Upper lobe of left lung (tissue), 6 donors: ENCODE data around the gene DGKB. TPM values are rescaled to one million over a fixed set of nuclear protein-coding genes. Genes with fewer than 3 reads are reported as not detected.

Experiments used
- ATAC-seq, 2 donors: fragments of 200-7000 bp; cut with Tn5 transposase; one replicate each; pipeline ENCODE4 v1.9.1; 2022; ENCODE audit warnings: mild to moderate bottlenecking in 2 of 2, moderate library complexity in 2 of 2; ENCODE audit not compliant: low FRiP score in 2 of 2
- DNase-seq, 2 donors: peaks; one replicate each; pipeline ENCODE4 v3.0.0-alpha.2; 2019 to 2020
- H3K27ac ChIP-seq, 4 donors: fragments of 200-600 bp; sonication (generic); one replicate each; pipeline ENCODE4 v1.5.1; 2016 to 2019
- H3K27me3 ChIP-seq, 4 donors: fragments of 200-600 bp; sonication (generic); one replicate each; pipeline ENCODE4 v1.5.1; 2017 to 2019
- H3K36me3 ChIP-seq, 4 donors: fragments of 200-600 bp; sonication (generic); one replicate each; pipeline ENCODE4 v1.5.1; 2016 to 2019
- H3K4me1 ChIP-seq, 4 donors: fragments of 200-600 bp; sonication (generic); one replicate each; pipeline ENCODE4 v1.5.1; 2018 to 2019
- H3K4me3 ChIP-seq, 4 donors: fragments of 200-600 bp; sonication (generic); one replicate each; pipeline ENCODE4 v1.5.1; 2017 to 2019; ENCODE audit warnings: mild to moderate bottlenecking in 2 of 4, moderate library complexity in 1 of 4
- H3K9me3 ChIP-seq, 4 donors: fragments of 200-600 bp; sonication (generic); one replicate each; pipeline ENCODE4 v1.5.1; 2018 to 2019
- EP300 ChIP-seq, 4 donors: sonication (generic); formaldehyde crosslinking; IDR thresholded peaks; one replicate each; pipeline ENCODE4 v1.5.1; 2017; ENCODE audit warnings: antibody characterized with exemption in 4 of 4, control low read depth in 2 of 4
- POLR2A ChIP-seq, 4 donors: fragments of 450-650 bp; IDR thresholded peaks; one replicate each; pipeline ENCODE4 v1.5.1; 2016 to 2017; ENCODE audit warnings: antibody characterized with exemption in 4 of 4, mild to moderate bottlenecking in 2 of 4
- POLR2AphosphoS5 ChIP-seq, 2 donors: sonication (generic); formaldehyde crosslinking; IDR thresholded peaks; one replicate each; pipeline ENCODE4 v1.5.1; 2017; ENCODE audit warnings: antibody characterized with exemption in 2 of 2
- WGBS, 2 donors: methylation state at CpG; one replicate each; pipeline ENCODE4 v1.1.5; 2017 to 2018; 5-methylcytosine and 5-hydroxymethylcytosine counted together
- total RNA-seq, 6 donors: library from RNA; depleted of rRNA in 4 of 6; stranded (reverse); fragments of >200 nt in 4 of 6; gene quantifications; one replicate each; pipeline versions ENCODE4 v1.1.0 to v1.2.1, GENCODE V29; 2016 to 2021
- TF ChIP-seq, protein P1 (sequence below), 6 experiments: fragments of 450-650 bp in 4 of 6; fragments of 200-600 bp in 2 of 6; sonication (generic) in 2 of 6; IDR thresholded peaks; one replicate each; pipeline ENCODE4 v1.5.1; 2016 to 2019; ENCODE audit warnings: antibody characterized with exemption in 6 of 6
- donor health status: DM: no; HTN: no; CAD: no; lungs with moderate emphysema.
- donor health status: DM: no; HTN: yes; CAD: no; lungs with severe emphysema.

Gene DGKB
- total RNA-seq, 6 donors from 2014 or later: 0.09 to 0.30 (median 0.30) TPM; not detected in 3

DNA sequence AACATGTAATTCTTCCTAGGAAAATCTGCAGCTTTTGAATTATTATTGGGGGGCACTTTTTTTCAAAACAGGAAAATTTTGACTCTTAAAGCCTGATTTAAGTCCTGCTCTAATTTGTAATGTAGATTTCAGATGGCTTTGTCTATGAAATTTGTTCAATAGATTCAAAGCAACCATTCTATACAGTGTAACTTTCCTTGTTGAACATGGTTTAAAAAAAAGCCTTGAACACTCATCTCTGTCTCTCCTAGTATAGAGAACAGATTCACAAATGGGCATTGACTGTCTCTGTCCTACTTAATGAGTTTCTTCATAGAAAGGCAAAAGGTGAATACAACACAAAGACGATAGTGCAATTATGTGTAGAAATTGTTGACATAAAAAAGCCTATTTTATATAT lies 643.7 kb downstream of the DGKB start:
- 86 to 88% methylated on average over 1 of the region's 1 CpG for WGBS, 2 donors
- no peak overlapping the region for H3K4me3 ChIP-seq
- H3K27me3 ChIP-seq: no peaks in the 10 kb centered on the region
- DNase-seq (no peak), ATAC-seq (no peak)
- TF ChIP-seq POLR2A (IDR thresholded peaks at IDR 0.05): no peak
- TF ChIP-seq, protein P1, sequence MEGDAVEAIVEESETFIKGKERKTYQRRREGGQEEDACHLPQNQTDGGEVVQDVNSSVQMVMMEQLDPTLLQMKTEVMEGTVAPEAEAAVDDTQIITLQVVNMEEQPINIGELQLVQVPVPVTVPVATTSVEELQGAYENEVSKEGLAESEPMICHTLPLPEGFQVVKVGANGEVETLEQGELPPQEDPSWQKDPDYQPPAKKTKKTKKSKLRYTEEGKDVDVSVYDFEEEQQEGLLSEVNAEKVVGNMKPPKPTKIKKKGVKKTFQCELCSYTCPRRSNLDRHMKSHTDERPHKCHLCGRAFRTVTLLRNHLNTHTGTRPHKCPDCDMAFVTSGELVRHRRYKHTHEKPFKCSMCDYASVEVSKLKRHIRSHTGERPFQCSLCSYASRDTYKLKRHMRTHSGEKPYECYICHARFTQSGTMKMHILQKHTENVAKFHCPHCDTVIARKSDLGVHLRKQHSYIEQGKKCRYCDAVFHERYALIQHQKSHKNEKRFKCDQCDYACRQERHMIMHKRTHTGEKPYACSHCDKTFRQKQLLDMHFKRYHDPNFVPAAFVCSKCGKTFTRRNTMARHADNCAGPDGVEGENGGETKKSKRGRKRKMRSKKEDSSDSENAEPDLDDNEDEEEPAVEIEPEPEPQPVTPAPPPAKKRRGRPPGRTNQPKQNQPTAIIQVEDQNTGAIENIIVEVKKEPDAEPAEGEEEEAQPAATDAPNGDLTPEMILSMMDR (IDR thresholded peaks at IDR 0.05): no peak
- TF ChIP-seq EP300 (IDR thresholded peaks at IDR 0.05): no peak
- no peak for TF ChIP-seq POLR2AphosphoS5 (IDR thresholded peaks at IDR 0.05)
- H3K27ac ChIP-seq: no peak overlapping the region
- H3K9me3 ChIP-seq: no peaks in the 10 kb centered on the region
- H3K4me1 ChIP-seq: no peaks in the 10 kb centered on the region
- H3K36me3 ChIP-seq: no peaks in the 10 kb centered on the region

DNA sequence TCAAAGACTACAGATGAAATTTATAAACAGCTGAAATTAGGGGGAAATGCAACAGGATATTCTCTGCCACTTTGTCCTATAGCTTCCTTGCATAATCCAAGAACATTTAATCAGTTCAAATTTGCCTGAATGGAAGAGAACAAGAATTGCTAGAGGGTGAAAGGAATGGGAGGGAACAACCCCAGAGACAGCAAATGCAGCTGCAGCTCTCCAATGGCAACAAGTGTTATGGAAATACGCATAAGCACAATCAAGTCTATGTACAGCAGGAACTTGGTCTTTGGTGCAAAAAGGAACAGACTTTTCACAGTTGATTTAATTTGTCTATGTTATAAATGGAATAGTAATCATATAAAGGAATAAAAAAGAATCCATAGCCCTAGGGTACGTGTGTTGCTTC lies 644.1 kb downstream of the DGKB start:
- Histone ChIP-seq H3K36me3 (no peaks in the 10 kb centered on the region), H3K4me3 (no peak overlapping the region), H3K4me1 (no peaks in the 10 kb centered on the region), H3K9me3 (no peaks in the 10 kb centered on the region), H3K27me3 (no peaks in the 10 kb centered on the region), H3K27ac (no peak overlapping the region)
- ATAC-seq: no peak
- DNase-seq: no peak
- 93 to 96% methylated on average over 2 of the region's 2 CpGs for WGBS, 2 donors
- no peak for TF ChIP-seq EP300 (IDR thresholded peaks at IDR 0.05)
- TF ChIP-seq POLR2AphosphoS5 (IDR thresholded peaks at IDR 0.05): no peak
- no peak for TF ChIP-seq POLR2A (IDR thresholded peaks at IDR 0.05)
- TF ChIP-seq, protein P1 (IDR thresholded peaks at IDR 0.05): no peak

DNA sequence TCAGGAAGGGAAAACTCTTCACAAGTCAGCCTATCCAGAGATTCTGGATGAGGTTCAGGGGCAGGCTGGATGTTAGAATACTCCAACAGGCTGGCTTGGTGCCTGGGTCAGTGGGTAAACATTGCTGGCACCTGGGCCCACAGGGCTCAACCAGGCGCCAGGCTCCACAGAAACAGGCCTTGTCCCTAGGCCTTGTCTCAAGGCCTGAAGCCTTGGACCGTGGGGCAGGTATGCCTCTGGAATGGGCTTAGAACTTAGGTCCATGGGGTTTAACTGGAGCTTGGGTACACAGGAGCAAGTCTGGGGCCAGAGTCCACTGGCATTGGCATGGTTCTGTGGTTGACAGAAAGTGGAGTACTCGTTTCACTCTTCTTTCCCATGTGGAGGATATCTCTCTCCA lies 650.1 kb downstream of the DGKB start:
- no peaks in the 10 kb centered on the region for H3K4me1 ChIP-seq
- 60 to 98% methylated on average over 3 of the region's 3 CpGs for WGBS, 2 donors
- no peaks in the 10 kb centered on the region for H3K36me3 ChIP-seq
- H3K27me3 ChIP-seq: no peaks in the 10 kb centered on the region
- no peak overlapping the region for H3K27ac ChIP-seq
- ATAC-seq (no peak), DNase-seq (no peak)
- no peak overlapping the region for H3K4me3 ChIP-seq
- no peaks in the 10 kb centered on the region for H3K9me3 ChIP-seq
- no peak for TF ChIP-seq EP300 (IDR thresholded peaks at IDR 0.05)
- TF ChIP-seq, protein P1 (IDR thresholded peaks at IDR 0.05): no peak
- no peak for TF ChIP-seq POLR2A (IDR thresholded peaks at IDR 0.05)
- TF ChIP-seq POLR2AphosphoS5 (IDR thresholded peaks at IDR 0.05): no peak

DNA sequence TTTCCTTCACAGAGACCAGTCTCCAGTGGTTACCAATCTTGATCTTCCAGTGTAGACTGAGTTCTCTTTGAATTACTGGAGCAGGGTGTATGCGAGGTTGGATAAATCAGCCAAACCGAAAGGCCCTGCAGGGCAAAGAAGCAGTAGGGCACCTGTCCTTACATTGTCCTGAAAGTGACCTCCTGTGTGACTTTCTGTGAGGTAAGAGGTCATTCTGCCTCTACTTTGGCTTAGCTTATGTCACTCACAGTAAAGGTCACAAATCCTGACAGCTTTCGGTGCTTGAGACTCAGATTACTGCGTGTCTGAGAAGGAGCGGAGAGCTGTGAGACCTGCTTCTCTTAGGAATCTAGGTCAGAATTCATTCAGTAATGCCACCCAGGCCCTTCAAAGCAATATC lies 660.4 kb downstream of the DGKB start:
- Histone ChIP-seq H3K4me3 (no peak overlapping the region), H3K36me3 (no peaks in the 10 kb centered on the region), H3K27ac (no peak overlapping the region), H3K27me3 (no peaks in the 10 kb centered on the region), H3K4me1 (no peaks in the 10 kb centered on the region), H3K9me3 (no peaks in the 10 kb centered on the region)
- WGBS, 2 donors: 76 to 87% methylated on average over 5 of the region's 5 CpGs
- no peak for ATAC-seq
- no peak for DNase-seq
- TF ChIP-seq EP300 (IDR thresholded peaks at IDR 0.05) (no peak), POLR2A (IDR thresholded peaks at IDR 0.05) (no peak), POLR2AphosphoS5 (IDR thresholded peaks at IDR 0.05) (no peak)
- TF ChIP-seq, protein P1 (IDR thresholded peaks at IDR 0.05): no peak

DNA sequence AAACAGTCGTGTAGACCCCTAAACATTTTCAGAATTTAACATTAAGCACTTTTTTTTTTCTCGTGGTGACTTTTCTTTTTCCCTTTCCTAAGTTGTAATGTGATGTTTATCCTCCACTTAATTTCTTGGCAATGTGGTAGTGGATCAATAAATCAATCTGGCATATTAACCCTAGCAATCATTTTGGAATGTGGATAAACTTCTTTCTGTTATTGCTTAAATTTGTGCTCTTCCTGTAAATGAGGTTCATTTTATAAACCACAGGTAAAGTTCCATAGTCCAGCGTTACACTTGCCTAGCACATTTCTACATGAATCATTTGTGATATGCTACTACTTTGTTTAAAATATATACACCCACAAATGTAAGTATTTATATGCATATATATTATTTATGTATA lies 665.7 kb downstream of the DGKB start:
- no peak overlapping the region for H3K27ac ChIP-seq
- H3K4me3 ChIP-seq: no peak overlapping the region
- TF ChIP-seq POLR2AphosphoS5 (IDR thresholded peaks at IDR 0.05): no peak
- TF ChIP-seq EP300 (IDR thresholded peaks at IDR 0.05): no peak
- TF ChIP-seq, protein P1 (IDR thresholded peaks at IDR 0.05): no peak
- TF ChIP-seq POLR2A (IDR thresholded peaks at IDR 0.05): no peak
- 53 to 62% methylated on average over 3 of the region's 3 CpGs for whole genome bisulfite sequencing, 2 donors
- no peaks in the 10 kb centered on the region for H3K4me1 ChIP-seq
- no peaks in the 10 kb centered on the region for H3K9me3 ChIP-seq
- ATAC-seq (no peak), DNase-seq (no peak)
- H3K36me3 ChIP-seq: no peaks in the 10 kb centered on the region
- H3K27me3 ChIP-seq: no peaks in the 10 kb centered on the region
